ENCODE measurements around the gene CNTLN. TPM values are rescaled to one million over a fixed set of nuclear protein-coding genes. Genes with fewer than 3 reads are reported as not detected.

The CNTLN gene
- total RNA-seq, 1 experiment from 2014 or later, result 5.1 TPM

DNA sequence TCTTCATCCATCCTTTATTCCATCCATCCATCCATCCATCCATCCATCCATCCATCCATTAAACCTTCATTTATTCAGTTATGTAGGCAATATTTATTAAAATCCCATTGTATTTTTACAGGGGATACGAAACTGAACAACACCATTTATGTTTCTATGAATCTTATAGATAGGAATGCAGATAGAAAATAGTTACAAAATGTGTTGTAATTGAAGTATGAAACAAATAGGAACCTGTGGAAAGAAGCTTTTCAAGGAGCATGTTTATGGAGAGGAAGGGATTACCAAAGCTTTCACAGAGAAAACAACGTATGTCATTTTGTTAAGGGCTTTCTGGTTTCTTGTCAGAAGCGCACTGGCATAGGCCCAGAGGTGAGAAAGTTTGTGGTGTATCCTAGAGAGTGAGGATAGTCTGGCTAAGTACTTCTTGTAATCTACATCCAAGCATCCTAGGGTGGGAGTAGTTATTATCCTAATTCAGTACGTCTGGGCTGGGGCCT is 184.0 kb downstream of the CNTLN start:
- H2AFZ ChIP-seq (ENCODE audit: low read depth, low read length, poor library complexity, severe bottlenecking), result no peak overlapping the region
- peaks cover 0 to 3% of the 10 kb centered on the region in 2 experiments; a peak in 1 of 4 replicates for H3K9me3 ChIP-seq (ENCODE audit: control insufficient read depth in 1 of 2, insufficient read depth in 1 of 2, low read depth in 1 of 2, low read length in 2 of 2)
- DNase-seq (ENCODE audit: low read depth, low spot score) (no peak), ATAC-seq (no peak)
- no peaks in the 10 kb centered on the region for H3K79me2 ChIP-seq (ENCODE audit: insufficient read depth, low read length)
- H3K9me2 ChIP-seq (ENCODE audit: insufficient read depth), result no peaks in the 10 kb centered on the region
- no peak overlapping the region for H3K27ac ChIP-seq (ENCODE audit: low read depth, low read length)
- no peak for TF ChIP-seq SIN3A (IDR thresholded peaks at IDR 0.05; ENCODE audit: low read depth)
- TF ChIP-seq, protein P1, sequence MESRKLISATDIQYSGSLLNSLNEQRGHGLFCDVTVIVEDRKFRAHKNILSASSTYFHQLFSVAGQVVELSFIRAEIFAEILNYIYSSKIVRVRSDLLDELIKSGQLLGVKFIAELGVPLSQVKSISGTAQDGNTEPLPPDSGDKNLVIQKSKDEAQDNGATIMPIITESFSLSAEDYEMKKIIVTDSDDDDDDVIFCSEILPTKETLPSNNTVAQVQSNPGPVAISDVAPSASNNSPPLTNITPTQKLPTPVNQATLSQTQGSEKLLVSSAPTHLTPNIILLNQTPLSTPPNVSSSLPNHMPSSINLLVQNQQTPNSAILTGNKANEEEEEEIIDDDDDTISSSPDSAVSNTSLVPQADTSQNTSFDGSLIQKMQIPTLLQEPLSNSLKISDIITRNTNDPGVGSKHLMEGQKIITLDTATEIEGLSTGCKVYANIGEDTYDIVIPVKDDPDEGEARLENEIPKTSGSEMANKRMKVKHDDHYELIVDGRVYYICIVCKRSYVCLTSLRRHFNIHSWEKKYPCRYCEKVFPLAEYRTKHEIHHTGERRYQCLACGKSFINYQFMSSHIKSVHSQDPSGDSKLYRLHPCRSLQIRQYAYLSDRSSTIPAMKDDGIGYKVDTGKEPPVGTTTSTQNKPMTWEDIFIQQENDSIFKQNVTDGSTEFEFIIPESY (IDR thresholded peaks at IDR 0.05; ENCODE audit: extremely low read depth, insufficient replicate concordance, low read length), result no peak
- no peak for TF ChIP-seq SP1 (IDR thresholded peaks at IDR 0.05; ENCODE audit: low read depth)
- no peak for TF ChIP-seq EGR1 (IDR thresholded peaks at IDR 0.05; ENCODE audit: low read depth)
- no peak for TF ChIP-seq RAD21 (IDR thresholded peaks at IDR 0.05; ENCODE audit: low read depth)
- TF ChIP-seq CBX3 (IDR thresholded peaks at IDR 0.05; ENCODE audit: low read depth), result no peak
- no peak for TF ChIP-seq SRF (IDR thresholded peaks at IDR 0.05; ENCODE audit: low read depth)
- no peak for TF ChIP-seq FOSL1 (IDR thresholded peaks at IDR 0.05; ENCODE audit: low read depth)
- TF ChIP-seq POLR2A (IDR thresholded peaks at IDR 0.05; ENCODE audit: borderline replicate concordance, extremely low read depth, insufficient read depth, insufficient read length), result no peak
- TF ChIP-seq ELF1 (IDR thresholded peaks at IDR 0.05; ENCODE audit: borderline replicate concordance, low read depth), result no peak
- no peak for TF ChIP-seq TCF7L2 (IDR thresholded peaks at IDR 0.05; ENCODE audit: borderline replicate concordance, extremely low read depth, insufficient read depth, insufficient read length)
- no peak for TF ChIP-seq POLR2AphosphoS5 (IDR thresholded peaks at IDR 0.05; ENCODE audit: low read depth, low read length)
- no peak overlapping the region for H3K4me2 ChIP-seq (ENCODE audit: low read length)
- intact Hi-C loops (cut with micrococcal nuclease), result no loop called here
- no peak overlapping the region for H3K4me3 ChIP-seq (replicated peaks in 1 of 2; ENCODE audit: low read depth in 1 of 2, low read length in 2 of 2)
- no peaks in the 10 kb centered on the region for H4K20me1 ChIP-seq (ENCODE audit: insufficient read depth)
- no TSS peak for BruUV-seq (replicated peaks)
- no peaks in the 10 kb centered on the region for H3K27me3 ChIP-seq (ENCODE audit: insufficient read depth, low read length)
- no peaks in the 10 kb centered on the region for H3K36me3 ChIP-seq (ENCODE audit: control insufficient read depth in 1 of 2, insufficient read depth in 2 of 2, low read length in 2 of 2)
- ChIA-PET CTCF (no interaction called here), POLR2A (no interaction called here), RAD21 (ENCODE audit: low non-redundant PET in 1 of 2, low total read pairs in 2 of 2, uncharacterized antibody in 2 of 2, unreplicated experiment in 2 of 2) (no interaction called here)
- H3K9ac ChIP-seq (ENCODE audit: low read length), result no peak overlapping the region
- H3K4me1 ChIP-seq (ENCODE audit: control insufficient read depth in 1 of 2, insufficient read depth in 2 of 2, low read length in 2 of 2), result no peaks in the 10 kb centered on the region

Measured in HCT116 (cell line).